Measurements from ENCODE around the gene RAB11B. TPM values are rescaled to one million over a fixed set of nuclear protein-coding genes. Genes with fewer than 3 reads are reported as not detected.
"Not testable (repeated sequence)": the region's sequence is repeated elsewhere in the genome, so short reads cannot be mapped to it uniquely, and the experiment has no call there.

Gene RAB11B
- total RNA-seq, 1 experiment from 2014 or later, result 91.3 TPM

DNA sequence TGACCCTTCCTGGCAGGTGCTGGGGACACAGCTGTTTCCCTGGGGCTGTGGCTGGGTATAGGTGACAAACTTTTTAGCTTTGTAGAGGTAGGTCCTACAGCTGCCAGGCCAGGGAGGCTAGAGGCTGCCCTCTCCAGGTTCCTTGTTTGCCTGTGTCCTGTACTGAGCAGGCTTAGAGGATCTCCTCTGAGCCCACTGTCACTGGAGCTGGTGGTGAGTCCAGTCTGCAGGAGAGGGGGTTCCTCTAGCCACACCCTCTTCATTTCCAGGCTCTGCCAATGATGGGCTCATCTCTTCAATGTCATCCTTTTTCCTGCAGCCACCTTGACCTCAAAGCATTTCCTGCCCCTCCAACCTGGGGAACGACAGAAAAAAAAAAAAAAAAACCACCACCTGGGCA is 12.6 kb upstream of the RAB11B start:
- DNase-seq, result no peak
- Mint-ChIP-seq H3K9me3 (ENCODE audit: unreplicated experiment) (no peaks in the 10 kb centered on the region), H3K36me3 (ENCODE audit: insufficient read depth, unreplicated experiment) (peaks cover 19% of the 10 kb centered on the region), H3K4me1 (ENCODE audit: low read depth, unreplicated experiment) (no peaks in the 10 kb centered on the region), H3K4me3 (ENCODE audit: unreplicated experiment) (no peak overlapping the region), H3K27me3 (ENCODE audit: insufficient read depth, unreplicated experiment) (no peaks in the 10 kb centered on the region), H3K27ac (ENCODE audit: unreplicated experiment) (no peak overlapping the region)
- ChIA-PET POLR2A (interaction anchor here (0.5 kb wide), 1 partner anchor 242 kb away, joined by 4 read pairs; no protein-coding TSS in a partner anchor), CTCF (no interaction called here)
- Histone ChIP-seq H3K4me1 (peaks cover 9% of the 10 kb centered on the region), H3K27me3 (replicated peaks; ENCODE audit: control insufficient read depth, insufficient read depth, low read length) (no peaks in the 10 kb centered on the region), H3K4me3 (ENCODE audit: low read depth, low read length) (no peak overlapping the region), H3K9me3 (no peaks in the 10 kb centered on the region), H3K36me3 (ENCODE audit: control insufficient read depth, insufficient read depth, low read length) (no peaks in the 10 kb centered on the region)
- intact Hi-C loops (cut with micrococcal nuclease; ENCODE audit: unreplicated experiment), result no loop called here
- no TSS peak for BruUV-seq (replicated peaks)
- TF ChIP-seq, protein P1, sequence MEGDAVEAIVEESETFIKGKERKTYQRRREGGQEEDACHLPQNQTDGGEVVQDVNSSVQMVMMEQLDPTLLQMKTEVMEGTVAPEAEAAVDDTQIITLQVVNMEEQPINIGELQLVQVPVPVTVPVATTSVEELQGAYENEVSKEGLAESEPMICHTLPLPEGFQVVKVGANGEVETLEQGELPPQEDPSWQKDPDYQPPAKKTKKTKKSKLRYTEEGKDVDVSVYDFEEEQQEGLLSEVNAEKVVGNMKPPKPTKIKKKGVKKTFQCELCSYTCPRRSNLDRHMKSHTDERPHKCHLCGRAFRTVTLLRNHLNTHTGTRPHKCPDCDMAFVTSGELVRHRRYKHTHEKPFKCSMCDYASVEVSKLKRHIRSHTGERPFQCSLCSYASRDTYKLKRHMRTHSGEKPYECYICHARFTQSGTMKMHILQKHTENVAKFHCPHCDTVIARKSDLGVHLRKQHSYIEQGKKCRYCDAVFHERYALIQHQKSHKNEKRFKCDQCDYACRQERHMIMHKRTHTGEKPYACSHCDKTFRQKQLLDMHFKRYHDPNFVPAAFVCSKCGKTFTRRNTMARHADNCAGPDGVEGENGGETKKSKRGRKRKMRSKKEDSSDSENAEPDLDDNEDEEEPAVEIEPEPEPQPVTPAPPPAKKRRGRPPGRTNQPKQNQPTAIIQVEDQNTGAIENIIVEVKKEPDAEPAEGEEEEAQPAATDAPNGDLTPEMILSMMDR (IDR thresholded peaks at IDR 0.05; ENCODE audit: insufficient read depth in 1 of 2, low read depth in 1 of 2, low read length in 1 of 2, severe bottlenecking in 1 of 2, unreplicated experiment in 1 of 2), result no peak

GRCh38 chr19:8379156-8379891 is 10.8 kb upstream of the RAB11B start:
- POLR2A ChIA-PET; BruUV-seq (replicated peaks): not testable (repeated sequence)
- CTCF ChIA-PET, result interaction anchor here (0.6 kb wide), 1 partner anchor 360 kb away, joined by 3 read pairs; no protein-coding TSS in a partner anchor

GRCh38 chr19:8384569-8384968 is 5.6 kb upstream of the RAB11B start:
- not testable (repeated sequence) for H3K27me3 ChIP-seq (replicated peaks; ENCODE audit: control insufficient read depth, insufficient read depth, low read length); H3K27ac Mint-ChIP-seq (ENCODE audit: unreplicated experiment)
- peaks cover 16% of the 10 kb centered on the region for H3K4me1 Mint-ChIP-seq (ENCODE audit: low read depth, unreplicated experiment)

More at GRCh38 chr19:8379156-8379891, 10.8 kb upstream of the RAB11B start:
- H3K9me3 Mint-ChIP-seq (ENCODE audit: unreplicated experiment); H3K27ac Mint-ChIP-seq (ENCODE audit: unreplicated experiment); H3K36me3 ChIP-seq (ENCODE audit: control insufficient read depth, insufficient read depth, low read length); H3K4me3 Mint-ChIP-seq (ENCODE audit: unreplicated experiment); H3K4me3 ChIP-seq (ENCODE audit: low read depth, low read length); intact Hi-C loops (cut with micrococcal nuclease; ENCODE audit: unreplicated experiment); H3K4me1 Mint-ChIP-seq (ENCODE audit: low read depth, unreplicated experiment); H3K27me3 ChIP-seq (replicated peaks; ENCODE audit: control insufficient read depth, insufficient read depth, low read length); H3K9me3 ChIP-seq; DNase-seq; H3K4me1 ChIP-seq; H3K27me3 Mint-ChIP-seq (ENCODE audit: insufficient read depth, unreplicated experiment): not testable (repeated sequence)
- peaks cover 17% of the 10 kb centered on the region for H3K36me3 Mint-ChIP-seq (ENCODE audit: insufficient read depth, unreplicated experiment)

DNA sequence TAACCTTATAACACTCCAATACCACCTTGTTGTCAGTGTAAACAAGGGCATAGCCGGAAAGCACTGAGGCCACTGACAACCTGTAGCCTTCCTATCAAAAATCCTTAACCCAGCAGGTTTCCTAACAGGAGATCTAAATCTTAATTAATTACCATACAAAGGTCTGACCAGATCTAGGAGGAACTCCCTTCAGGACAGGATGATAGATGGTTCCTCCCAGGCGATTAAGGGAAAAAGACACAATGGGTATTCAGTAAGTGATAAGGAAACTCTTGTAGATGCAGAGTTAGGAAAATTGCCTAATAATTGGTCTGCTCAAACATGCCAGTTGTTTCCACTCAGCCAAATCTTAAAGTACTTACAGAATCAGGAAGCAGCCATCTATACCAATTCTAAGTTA is 5.1 kb upstream of the RAB11B start:
- H3K4me3 ChIP-seq (ENCODE audit: low read depth, low read length); BruUV-seq (replicated peaks); CTCF ChIA-PET; intact Hi-C loops (cut with micrococcal nuclease; ENCODE audit: unreplicated experiment); H3K27ac Mint-ChIP-seq (ENCODE audit: unreplicated experiment); POLR2A ChIA-PET; H3K4me3 Mint-ChIP-seq (ENCODE audit: unreplicated experiment); H3K27me3 ChIP-seq (replicated peaks; ENCODE audit: control insufficient read depth, insufficient read depth, low read length); H3K9me3 ChIP-seq; DNase-seq; H3K4me1 ChIP-seq; H3K27me3 Mint-ChIP-seq (ENCODE audit: insufficient read depth, unreplicated experiment); H3K36me3 ChIP-seq (ENCODE audit: control insufficient read depth, insufficient read depth, low read length): not testable (repeated sequence)
- Mint-ChIP-seq H3K9me3 (ENCODE audit: unreplicated experiment) (peaks cover 10% of the 10 kb centered on the region), H3K4me1 (ENCODE audit: low read depth, unreplicated experiment) (peaks cover 16% of the 10 kb centered on the region), H3K36me3 (ENCODE audit: insufficient read depth, unreplicated experiment) (peaks cover 17% of the 10 kb centered on the region)

More at GRCh38 chr19:8384569-8384968, 5.6 kb upstream of the RAB11B start:
- DNase-seq; intact Hi-C loops (cut with micrococcal nuclease; ENCODE audit: unreplicated experiment); H3K4me3 Mint-ChIP-seq (ENCODE audit: unreplicated experiment); H3K27me3 Mint-ChIP-seq (ENCODE audit: insufficient read depth, unreplicated experiment); POLR2A ChIA-PET; H3K4me3 ChIP-seq (ENCODE audit: low read depth, low read length); BruUV-seq (replicated peaks); CTCF ChIA-PET; H3K36me3 ChIP-seq (ENCODE audit: control insufficient read depth, insufficient read depth, low read length); H3K9me3 ChIP-seq; H3K4me1 ChIP-seq: not testable (repeated sequence)
- H3K9me3 Mint-ChIP-seq (ENCODE audit: unreplicated experiment), result peaks cover 10% of the 10 kb centered on the region
- peaks cover 13% of the 10 kb centered on the region for H3K36me3 Mint-ChIP-seq (ENCODE audit: insufficient read depth, unreplicated experiment)

DNA sequence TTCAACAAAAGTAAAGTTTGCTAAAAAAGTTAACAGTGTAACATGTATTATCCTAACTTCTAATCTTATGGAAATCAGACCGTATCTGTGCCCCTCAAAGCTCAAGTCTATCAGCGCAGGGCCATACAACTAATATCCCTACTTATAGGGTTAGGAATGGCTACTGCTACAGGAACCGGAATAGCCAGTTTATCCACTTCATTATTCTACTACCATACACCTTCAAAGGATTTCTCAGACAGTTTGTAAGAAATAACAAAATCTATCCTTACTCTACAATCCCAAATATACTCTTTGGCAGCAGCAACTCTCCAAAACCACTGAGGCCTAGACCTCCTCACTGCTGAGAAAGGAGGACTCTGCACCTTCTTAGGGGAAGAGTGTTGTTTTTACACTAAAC is 4.6 kb upstream of the RAB11B start:
- H3K27ac Mint-ChIP-seq (ENCODE audit: unreplicated experiment); H3K4me3 Mint-ChIP-seq (ENCODE audit: unreplicated experiment); CTCF ChIA-PET: not testable (repeated sequence)

DNA sequence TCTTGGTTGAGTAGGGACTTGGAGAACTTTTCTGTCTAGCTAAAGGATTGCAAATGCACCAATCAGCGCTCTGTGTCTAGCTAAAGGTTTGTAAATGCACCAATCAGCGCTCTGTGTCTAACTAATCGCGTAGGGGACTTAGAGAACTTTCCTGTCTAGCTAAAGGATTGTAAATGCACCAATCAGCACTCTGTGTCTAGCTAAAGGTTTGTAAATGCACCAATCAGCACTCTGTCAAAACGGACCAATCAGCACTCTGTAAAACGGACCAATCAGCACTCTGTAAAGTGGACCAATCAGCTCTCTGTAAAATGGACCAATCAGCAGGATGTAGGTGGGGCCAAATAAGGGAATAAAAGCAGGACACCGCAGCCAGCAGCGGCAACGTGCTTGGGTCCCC is 3.7 kb upstream of the RAB11B start:
- H3K27me3 Mint-ChIP-seq (ENCODE audit: insufficient read depth, unreplicated experiment); POLR2A ChIA-PET; DNase-seq; H3K27ac Mint-ChIP-seq (ENCODE audit: unreplicated experiment); H3K4me3 Mint-ChIP-seq (ENCODE audit: unreplicated experiment); BruUV-seq (replicated peaks); CTCF ChIA-PET; H3K36me3 ChIP-seq (ENCODE audit: control insufficient read depth, insufficient read depth, low read length); H3K9me3 ChIP-seq; H3K27me3 ChIP-seq (replicated peaks; ENCODE audit: control insufficient read depth, insufficient read depth, low read length); intact Hi-C loops (cut with micrococcal nuclease; ENCODE audit: unreplicated experiment); H3K4me3 ChIP-seq (ENCODE audit: low read depth, low read length): not testable (repeated sequence)
- H3K4me1 ChIP-seq, result peaks cover 13% of the 10 kb centered on the region; the same call in 1 of the 2 replicates
- Mint-ChIP-seq H3K4me1 (ENCODE audit: low read depth, unreplicated experiment) (peaks cover 16% of the 10 kb centered on the region), H3K9me3 (ENCODE audit: unreplicated experiment) (peaks cover 10% of the 10 kb centered on the region), H3K36me3 (ENCODE audit: insufficient read depth, unreplicated experiment) (peaks cover 21% of the 10 kb centered on the region)

More for the DNA sequence above, 4.6 kb upstream of the RAB11B start:
- DNase-seq; H3K4me1 ChIP-seq; POLR2A ChIA-PET; H3K27me3 ChIP-seq (replicated peaks; ENCODE audit: control insufficient read depth, insufficient read depth, low read length); H3K4me3 ChIP-seq (ENCODE audit: low read depth, low read length); H3K27me3 Mint-ChIP-seq (ENCODE audit: insufficient read depth, unreplicated experiment); BruUV-seq (replicated peaks); H3K9me3 ChIP-seq; H3K36me3 ChIP-seq (ENCODE audit: control insufficient read depth, insufficient read depth, low read length); intact Hi-C loops (cut with micrococcal nuclease; ENCODE audit: unreplicated experiment): not testable (repeated sequence)
- peaks cover 10% of the 10 kb centered on the region for H3K9me3 Mint-ChIP-seq (ENCODE audit: unreplicated experiment)
- H3K36me3 Mint-ChIP-seq (ENCODE audit: insufficient read depth, unreplicated experiment), result peaks cover 21% of the 10 kb centered on the region
- H3K4me1 Mint-ChIP-seq (ENCODE audit: low read depth, unreplicated experiment), result peaks cover 16% of the 10 kb centered on the region
